Adrenal gland (tissue), 12 donors: ENCODE results near the gene AK5. TPM values are rescaled to one million over a fixed set of nuclear protein-coding genes. Genes with fewer than 3 reads are reported as not detected.

Experiments
- DNase-seq, 7 donors: peaks; one replicate each; pipeline ENCODE4 v3.0.0-alpha.2; 2019 to 2020
- H3K27ac ChIP-seq, 5 donors: fragments of 200-600 bp; sonication (generic) in 4 of 5; 1 replicate in 3 of 5; 2 replicates in 2 of 5; pipeline versions ENCODE4 v1.5.1 to v1.8.0; 2016 to 2020; ENCODE audit warnings: mild to moderate bottlenecking in 1 of 5
- H3K27me3 ChIP-seq: fragments of 200-600 bp; 2 replicates; pipeline ENCODE4 v1.8.0; 2021
- H3K36me3 ChIP-seq, 2 donors: fragments of 200-600 bp; replicated peaks in 1 of 2; 1 replicate in 1 of 2; 2 replicates in 1 of 2; pipeline versions ENCODE4 v1.5.1 to v1.8.0; 2018 to 2022
- H3K4me1 ChIP-seq, 2 donors: fragments of 200-600 bp; replicated peaks in 1 of 2; 1 replicate in 1 of 2; 2 replicates in 1 of 2; pipeline versions ENCODE4 v1.5.1 to v1.8.0; 2018 to 2021
- H3K4me3 ChIP-seq, 4 donors: fragments of 200-600 bp; sonication (generic) in 3 of 4; one replicate each; pipeline ENCODE4 v1.5.1; 2016 to 2018
- H3K9me3 ChIP-seq, 3 donors: fragments of 200-600 bp; sonication (generic) in 1 of 3; replicated peaks in 1 of 3; 1 replicate in 2 of 3; 2 replicates in 1 of 3; pipeline versions ENCODE4 v1.5.1 to v1.8.0; 2016 to 2021
- POLR2A ChIP-seq, 2 donors: fragments of 450-650 bp; IDR thresholded peaks; one replicate each; pipeline ENCODE4 v1.6.1; 2017; ENCODE audit warnings: antibody characterized with exemption in 2 of 2, mild to moderate bottlenecking in 2 of 2, moderate library complexity in 1 of 2
- WGBS, 4 donors: extraction: QIAGEN DNeasy Blood & Tissue Kit in 2 of 4; methylation state at CpG; one replicate each; pipeline versions ENCODE4 v1.1.5 to v1.1.7; 2013 to 2017; 5-methylcytosine and 5-hydroxymethylcytosine counted together
- intact Hi-C, 2 donors: fragments of 100-400 bp; cut with DNase I; formaldehyde crosslinking; loops; one replicate each; pipeline versions ENCODE4 v1.14.1 to v1.15.0; 2022 to 2023
- polyA plus RNA-seq, 3 donors: library from polyadenylated mRNA; stranded (reverse); fragments of 200-250 nt in 2 of 3; fragments of 350-450 nt in 1 of 3; fragmentation: Illumina TruSeq in 1 of 3; extraction: RNeasy Lipid Tissue Mini Kit (QIAGEN cat#74804) in 1 of 3; gene quantifications; one replicate each; pipeline ENCODE4 v1.2.3, GENCODE V29; 2013 to 2014
- total RNA-seq, 9 donors: library from RNA; depleted of rRNA in 4 of 9; stranded (reverse); fragments of >200 nt in 4 of 9; fragments of 120-200 nt in 1 of 9; fragmentation: NEBNext Ultra II Directional in 1 of 9; extraction: Animal tissue kit (Norgen Biotek cat#: 25700) in 1 of 9; gene quantifications; one replicate each; pipeline versions ENCODE4 v1.1.0 to v1.2.4, GENCODE V29; 2013 to 2023
- TF ChIP-seq, protein P1 (sequence below), 6 experiments: fragments of 450-650 bp in 4 of 6; fragments of 200-600 bp in 2 of 6; sonication (generic) in 1 of 6; IDR thresholded peaks; 1 replicate in 5 of 6; 2 replicates in 1 of 6; pipeline versions ENCODE4 v1.5.1 to v1.8.0; 2016 to 2021; ENCODE audit warnings: antibody characterized with exemption in 6 of 6, mild to moderate bottlenecking in 2 of 6, moderate library complexity in 1 of 6
- donor health status: healthy with polysubstance abuse.
- donor health status: Bipolar disorder and iron deficiency.
- donor health status: DM: yes; HTN: yes; CAD: no.
- donor health status: DM: no; HTN: no; CAD: no.
- donor health status: DM: no; HTN: no; CAD: no.
- donor health status: DM: yes; HTN: yes; CAD: no.

The AK5 gene
- total and polyA plus RNA-seq, 12 donors = 0.34 to 2.3 (median 1.1) TPM; not detected in 4

DNA sequence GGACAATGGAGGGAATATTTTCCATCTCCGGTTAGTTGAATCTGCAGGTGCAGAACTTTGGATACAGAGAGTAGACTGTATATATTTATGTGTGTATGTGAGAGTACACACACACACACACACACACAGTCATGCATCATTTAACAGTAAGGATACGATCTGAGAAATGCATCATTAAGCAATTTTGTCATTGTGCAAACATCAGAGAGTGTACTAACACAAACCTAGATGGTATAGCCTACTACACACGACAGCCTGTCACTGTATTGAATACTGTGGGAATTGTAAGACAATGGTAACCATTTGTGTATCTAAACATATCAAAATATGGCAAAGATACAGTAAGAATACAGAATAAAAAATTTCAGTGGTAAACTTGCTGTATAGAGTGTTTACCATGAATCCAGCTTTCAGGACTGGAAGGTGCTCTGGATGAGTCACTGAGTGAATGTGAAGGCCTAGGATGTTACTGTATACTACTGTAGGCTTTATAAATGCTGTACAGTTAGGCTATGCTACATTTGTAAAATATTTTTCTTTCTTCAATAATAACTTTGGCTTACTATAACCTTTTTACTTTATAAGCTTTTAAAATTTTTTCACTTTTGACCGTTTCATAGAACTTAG, 262.1 kb downstream of the AK5 start:
- Histone ChIP-seq H3K27me3 (no peaks in the 10 kb centered on the region), H3K4me1 (no peaks in the 10 kb centered on the region), H3K4me3 (no peak overlapping the region), H3K27ac (no peak overlapping the region), H3K36me3 (no peaks in the 10 kb centered on the region), H3K9me3 (no peaks in the 10 kb centered on the region)
- TF ChIP-seq POLR2A (IDR thresholded peaks at IDR 0.05) = no peak
- TF ChIP-seq, protein P1, sequence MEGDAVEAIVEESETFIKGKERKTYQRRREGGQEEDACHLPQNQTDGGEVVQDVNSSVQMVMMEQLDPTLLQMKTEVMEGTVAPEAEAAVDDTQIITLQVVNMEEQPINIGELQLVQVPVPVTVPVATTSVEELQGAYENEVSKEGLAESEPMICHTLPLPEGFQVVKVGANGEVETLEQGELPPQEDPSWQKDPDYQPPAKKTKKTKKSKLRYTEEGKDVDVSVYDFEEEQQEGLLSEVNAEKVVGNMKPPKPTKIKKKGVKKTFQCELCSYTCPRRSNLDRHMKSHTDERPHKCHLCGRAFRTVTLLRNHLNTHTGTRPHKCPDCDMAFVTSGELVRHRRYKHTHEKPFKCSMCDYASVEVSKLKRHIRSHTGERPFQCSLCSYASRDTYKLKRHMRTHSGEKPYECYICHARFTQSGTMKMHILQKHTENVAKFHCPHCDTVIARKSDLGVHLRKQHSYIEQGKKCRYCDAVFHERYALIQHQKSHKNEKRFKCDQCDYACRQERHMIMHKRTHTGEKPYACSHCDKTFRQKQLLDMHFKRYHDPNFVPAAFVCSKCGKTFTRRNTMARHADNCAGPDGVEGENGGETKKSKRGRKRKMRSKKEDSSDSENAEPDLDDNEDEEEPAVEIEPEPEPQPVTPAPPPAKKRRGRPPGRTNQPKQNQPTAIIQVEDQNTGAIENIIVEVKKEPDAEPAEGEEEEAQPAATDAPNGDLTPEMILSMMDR (IDR thresholded peaks at IDR 0.05) = no peak
- no peak for DNase-seq
- 79 to 88% (median 84%) methylated on average over 4 of the region's 4 CpGs for WGBS, 4 donors
- intact Hi-C loops = no loop called here

DNA sequence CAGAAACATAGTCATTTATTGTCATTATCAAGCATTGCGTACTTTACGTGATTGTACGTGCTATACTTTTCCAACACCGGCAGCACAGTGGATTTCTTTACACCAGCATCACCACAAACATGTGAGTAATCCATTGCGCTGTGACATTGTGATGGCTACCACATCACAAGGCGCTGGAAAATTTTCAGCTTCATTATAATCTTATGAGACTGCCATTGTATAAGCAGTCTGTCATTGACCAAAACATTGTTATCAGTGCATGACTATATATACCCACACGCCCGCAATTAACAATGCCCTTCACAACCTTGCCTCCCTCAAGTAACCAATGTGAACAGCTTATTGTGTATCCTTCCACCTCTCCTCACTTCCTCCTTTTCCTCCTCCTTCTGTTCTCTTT, 263.0 kb downstream of the AK5 start:
- no peaks in the 10 kb centered on the region for H3K36me3 ChIP-seq
- 91 to 95% (median 94%) methylated on average over 8 of the region's 8 CpGs for WGBS, 4 donors
- no peaks in the 10 kb centered on the region for H3K4me1 ChIP-seq
- no peak overlapping the region for H3K4me3 ChIP-seq
- no peak overlapping the region for H3K27ac ChIP-seq
- no peaks in the 10 kb centered on the region for H3K27me3 ChIP-seq
- no peak for DNase-seq
- no peaks in the 10 kb centered on the region for H3K9me3 ChIP-seq
- TF ChIP-seq POLR2A (IDR thresholded peaks at IDR 0.05) = no peak
- TF ChIP-seq, protein P1 (IDR thresholded peaks at IDR 0.05) = no peak
- intact Hi-C loops = no loop called here

DNA sequence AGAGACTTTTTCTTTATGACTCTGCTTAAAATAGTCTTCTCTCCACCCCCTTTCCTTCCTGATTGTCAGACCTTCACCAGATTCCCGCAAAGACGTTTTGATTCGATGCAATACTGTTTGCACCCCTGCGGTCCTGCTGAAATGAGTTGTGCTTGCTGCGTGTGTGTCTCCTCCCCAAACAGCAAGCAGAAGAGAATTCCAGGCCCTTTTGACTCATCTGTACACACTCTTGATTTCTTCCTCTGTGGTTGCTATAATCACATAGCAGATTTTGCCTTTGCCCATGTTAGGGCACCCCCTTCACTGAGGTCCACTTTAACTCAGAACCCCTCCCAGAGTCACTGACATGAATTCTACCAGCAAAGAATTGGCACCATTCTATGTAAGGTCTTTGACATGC, 264.2 kb downstream of the AK5 start:
- 60 to 69% (median 67%) methylated on average over 5 of the region's 5 CpGs for WGBS, 4 donors
- DNase-seq = no peak
- intact Hi-C loops = no loop called here
- Histone ChIP-seq H3K27ac (no peak overlapping the region), H3K27me3 (no peaks in the 10 kb centered on the region), H3K4me1 (no peaks in the 10 kb centered on the region), H3K36me3 (no peaks in the 10 kb centered on the region), H3K9me3 (no peaks in the 10 kb centered on the region), H3K4me3 (no peak overlapping the region)
- TF ChIP-seq POLR2A (IDR thresholded peaks at IDR 0.05) = no peak
- TF ChIP-seq, protein P1 (IDR thresholded peaks at IDR 0.05) = no peak

DNA sequence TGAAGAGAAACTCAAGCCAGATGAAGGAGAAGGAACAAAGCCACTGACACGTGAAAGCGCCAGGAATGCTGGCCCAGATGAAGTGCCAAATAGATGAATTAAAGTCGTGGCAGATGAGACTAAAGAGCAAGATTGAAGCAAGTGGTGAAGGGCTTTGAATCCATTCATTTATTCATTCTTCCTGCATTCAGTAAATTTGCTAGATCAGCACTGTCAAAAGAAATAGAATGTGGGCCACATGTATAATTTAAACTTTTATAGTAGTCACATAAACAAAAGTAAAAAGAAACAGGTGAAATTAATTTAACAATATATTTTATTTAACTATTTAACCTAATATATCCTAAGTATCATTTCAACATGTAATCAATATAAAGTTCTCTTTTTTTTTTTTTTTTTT, 265.1 kb downstream of the AK5 start:
- intact Hi-C loops = no loop called here
- H3K4me3 ChIP-seq = no peak overlapping the region
- H3K36me3 ChIP-seq = no peaks in the 10 kb centered on the region
- H3K27me3 ChIP-seq = no peaks in the 10 kb centered on the region
- no peak for DNase-seq
- no peak overlapping the region for H3K27ac ChIP-seq
- no peak for TF ChIP-seq POLR2A (IDR thresholded peaks at IDR 0.05)
- TF ChIP-seq, protein P1 (IDR thresholded peaks at IDR 0.05) = no peak
- 81 to 93% (median 86%) methylated on average over 3 of the region's 3 CpGs for WGBS, 4 donors
- H3K4me1 ChIP-seq = no peaks in the 10 kb centered on the region
- H3K9me3 ChIP-seq = no peaks in the 10 kb centered on the region
